Body of pancreas (tissue), 4 donors: Measurements from ENCODE around the gene GTF3C5.

Source experiments
- POLR2A ChIP-seq, 3 donors: fragments of 450-650 bp; IDR thresholded peaks; one replicate each; pipeline ENCODE4 v1.6.1; 2016; ENCODE audit warnings: antibody characterized with exemption in 3 of 3, mild to moderate bottlenecking in 2 of 3
- TF ChIP-seq, protein P1 (sequence below), 7 experiments: fragments of 450-650 bp in 4 of 7; fragments of 200-600 bp in 3 of 7; sonication (generic) in 3 of 7; IDR thresholded peaks; one replicate each; pipeline ENCODE4 v1.5.1; 2016 to 2019; ENCODE audit warnings: antibody characterized with exemption in 7 of 7

DNA sequence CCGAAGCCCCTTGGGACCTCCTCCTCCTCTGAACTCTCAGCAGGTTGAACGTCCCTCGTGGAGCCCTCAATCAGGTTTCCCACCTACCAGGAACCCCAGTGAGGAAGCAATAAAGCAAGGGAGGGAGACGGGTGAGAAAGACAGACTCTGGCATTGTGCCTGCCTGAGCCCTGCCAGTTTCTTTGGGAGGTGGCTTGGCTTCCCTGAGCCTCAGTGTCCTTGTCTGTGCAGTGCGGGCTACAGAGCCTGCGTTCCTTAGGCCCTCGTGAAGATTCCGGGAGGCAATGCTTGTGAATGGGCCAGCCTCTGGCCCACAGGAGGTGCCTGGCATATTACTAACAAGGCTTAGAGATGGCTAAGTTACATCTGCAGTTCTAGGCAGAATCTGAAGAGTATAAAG, 11.9 kb downstream of the GTF3C5 start:
- TF ChIP-seq, protein P1, sequence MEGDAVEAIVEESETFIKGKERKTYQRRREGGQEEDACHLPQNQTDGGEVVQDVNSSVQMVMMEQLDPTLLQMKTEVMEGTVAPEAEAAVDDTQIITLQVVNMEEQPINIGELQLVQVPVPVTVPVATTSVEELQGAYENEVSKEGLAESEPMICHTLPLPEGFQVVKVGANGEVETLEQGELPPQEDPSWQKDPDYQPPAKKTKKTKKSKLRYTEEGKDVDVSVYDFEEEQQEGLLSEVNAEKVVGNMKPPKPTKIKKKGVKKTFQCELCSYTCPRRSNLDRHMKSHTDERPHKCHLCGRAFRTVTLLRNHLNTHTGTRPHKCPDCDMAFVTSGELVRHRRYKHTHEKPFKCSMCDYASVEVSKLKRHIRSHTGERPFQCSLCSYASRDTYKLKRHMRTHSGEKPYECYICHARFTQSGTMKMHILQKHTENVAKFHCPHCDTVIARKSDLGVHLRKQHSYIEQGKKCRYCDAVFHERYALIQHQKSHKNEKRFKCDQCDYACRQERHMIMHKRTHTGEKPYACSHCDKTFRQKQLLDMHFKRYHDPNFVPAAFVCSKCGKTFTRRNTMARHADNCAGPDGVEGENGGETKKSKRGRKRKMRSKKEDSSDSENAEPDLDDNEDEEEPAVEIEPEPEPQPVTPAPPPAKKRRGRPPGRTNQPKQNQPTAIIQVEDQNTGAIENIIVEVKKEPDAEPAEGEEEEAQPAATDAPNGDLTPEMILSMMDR (IDR thresholded peaks at IDR 0.05): no peak
- no peak for TF ChIP-seq POLR2A (IDR thresholded peaks at IDR 0.05)
